Measurements from ENCODE around the gene RBM20.

The RBM20 gene

GRCh38 chr10:110709444-110709828 is 65.3 kb downstream of the RBM20 start:
- Histone ChIP-seq H3K27ac (peak overlapping the region; percentile 3 to 80), H3K4me3 (no peak overlapping the region)
- TF ChIP-seq, protein P1, sequence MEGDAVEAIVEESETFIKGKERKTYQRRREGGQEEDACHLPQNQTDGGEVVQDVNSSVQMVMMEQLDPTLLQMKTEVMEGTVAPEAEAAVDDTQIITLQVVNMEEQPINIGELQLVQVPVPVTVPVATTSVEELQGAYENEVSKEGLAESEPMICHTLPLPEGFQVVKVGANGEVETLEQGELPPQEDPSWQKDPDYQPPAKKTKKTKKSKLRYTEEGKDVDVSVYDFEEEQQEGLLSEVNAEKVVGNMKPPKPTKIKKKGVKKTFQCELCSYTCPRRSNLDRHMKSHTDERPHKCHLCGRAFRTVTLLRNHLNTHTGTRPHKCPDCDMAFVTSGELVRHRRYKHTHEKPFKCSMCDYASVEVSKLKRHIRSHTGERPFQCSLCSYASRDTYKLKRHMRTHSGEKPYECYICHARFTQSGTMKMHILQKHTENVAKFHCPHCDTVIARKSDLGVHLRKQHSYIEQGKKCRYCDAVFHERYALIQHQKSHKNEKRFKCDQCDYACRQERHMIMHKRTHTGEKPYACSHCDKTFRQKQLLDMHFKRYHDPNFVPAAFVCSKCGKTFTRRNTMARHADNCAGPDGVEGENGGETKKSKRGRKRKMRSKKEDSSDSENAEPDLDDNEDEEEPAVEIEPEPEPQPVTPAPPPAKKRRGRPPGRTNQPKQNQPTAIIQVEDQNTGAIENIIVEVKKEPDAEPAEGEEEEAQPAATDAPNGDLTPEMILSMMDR (IDR thresholded peaks at IDR 0.05), result no peak
- no peak for DNase-seq (ENCODE audit: low spot score)

GRCh38 chr10:110709964-110710587 is 65.9 kb downstream of the RBM20 start:
- no peak overlapping the region for H3K27ac ChIP-seq
- TF ChIP-seq, protein P1 (IDR thresholded peaks at IDR 0.05), result no peak

DNA sequence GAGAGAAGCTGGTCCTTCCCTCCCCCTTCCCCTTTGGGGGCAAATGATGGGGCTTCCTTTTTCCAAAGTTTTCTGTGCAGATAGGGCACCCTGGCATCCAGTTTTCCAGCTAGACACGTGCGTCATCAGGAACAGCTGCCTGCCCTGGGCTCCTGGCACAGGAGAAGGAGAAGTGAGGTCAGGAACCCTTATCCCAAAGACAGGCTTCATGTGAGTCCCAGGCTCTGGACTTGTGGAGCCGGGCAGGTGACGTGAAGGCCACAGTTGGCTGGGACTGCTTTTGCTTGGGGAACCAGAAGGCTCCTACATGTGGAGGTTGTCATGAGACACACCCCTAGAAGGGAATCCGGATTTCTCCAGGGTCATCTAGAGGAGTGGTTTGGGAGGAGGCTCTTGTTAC is 66.5 kb downstream of the RBM20 start:
- no peak overlapping the region for H3K27ac ChIP-seq
- H3K4me3 ChIP-seq, result no peak overlapping the region
- peak; percentile 24 for DNase-seq (ENCODE audit: low spot score)
- TF ChIP-seq, protein P1 (IDR thresholded peaks at IDR 0.05), result no peak

More at GRCh38 chr10:110709964-110710587, 65.9 kb downstream of the RBM20 start:
- no peak overlapping the region for H3K4me3 ChIP-seq
- no peak for DNase-seq (ENCODE audit: low spot score)

DNA sequence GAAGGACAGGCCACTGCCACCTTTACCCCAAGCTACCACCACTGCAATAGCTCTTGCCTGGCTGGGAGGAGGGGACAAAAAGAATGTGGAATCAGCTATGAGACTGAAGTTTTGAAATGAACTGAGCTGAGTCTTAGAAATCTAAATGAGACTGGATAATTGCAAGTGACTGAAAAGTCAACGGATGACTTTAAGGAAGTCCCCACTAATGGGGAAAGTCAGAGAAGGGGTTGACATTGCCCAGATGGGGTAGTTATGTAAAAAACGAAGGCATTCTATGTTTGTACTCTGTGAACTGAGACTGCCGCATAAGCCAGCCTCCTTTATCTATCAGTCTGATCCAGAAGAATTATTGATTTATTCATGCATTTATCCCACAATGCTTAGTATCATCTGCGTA is 67.2 kb downstream of the RBM20 start:
- Histone ChIP-seq H3K4me3 (no peak overlapping the region), H3K27ac (no peak overlapping the region)
- TF ChIP-seq, protein P1 (IDR thresholded peaks at IDR 0.05), result no peak
- no peak for DNase-seq (ENCODE audit: low spot score)

DNA sequence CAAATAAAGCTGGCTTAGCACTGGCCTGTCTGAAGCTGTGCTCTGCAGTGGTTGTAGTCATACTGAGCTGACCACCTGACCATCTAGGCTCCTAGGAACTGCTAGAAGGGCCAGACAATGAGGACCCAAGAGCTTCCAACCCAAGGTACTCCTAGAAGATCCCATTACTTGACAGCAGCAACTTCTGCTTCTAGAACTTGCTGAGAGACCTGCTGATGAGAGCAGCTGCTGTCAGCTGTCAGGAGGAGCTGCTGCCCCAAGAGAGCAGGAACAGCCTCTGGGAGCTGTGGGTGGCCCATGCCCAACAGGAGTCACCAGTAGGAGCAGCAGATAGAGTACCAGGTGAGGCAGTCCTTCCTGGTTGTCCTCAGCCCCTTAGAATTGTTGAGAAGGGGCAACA is 70.2 kb downstream of the RBM20 start:
- H3K4me3 ChIP-seq, result no peak overlapping the region
- H3K27ac ChIP-seq, result no peak overlapping the region
- DNase-seq (ENCODE audit: low spot score), result peak; percentile 24
- TF ChIP-seq, protein P1 (IDR thresholded peaks at IDR 0.05), result no peak

GRCh38 chr10:110717781-110718589 is 73.8 kb downstream of the RBM20 start:
- Histone ChIP-seq H3K4me3 (no peak overlapping the region), H3K27ac (no peak overlapping the region)
- TF ChIP-seq, protein P1 (IDR thresholded peaks at IDR 0.05), result no peak
- peak; percentile 63 for DNase-seq (ENCODE audit: low spot score)
